Measurements from ENCODE around the gene FJX1. TPM values are rescaled to one million over a fixed set of nuclear protein-coding genes. Genes with fewer than 3 reads are reported as not detected.

FJX1 gene
- total and polyA plus RNA-seq, 8 donors: 2.2 to 13.3 (median 3.7) TPM

GRCh38 chr11:35582033-35582432 lies 36.2 kb upstream of the FJX1 start:
- 88 to 89% methylated on average over 1 of the region's 1 CpG for WGBS, 2 donors
- H3K27ac ChIP-seq: no peak overlapping the region
- H3K4me3 ChIP-seq: no peak overlapping the region
- H3K4me1 ChIP-seq: no peaks in the 10 kb centered on the region
- FAIRE-seq: no peak
- no peaks in the 10 kb centered on the region for H3K27me3 ChIP-seq
- TF ChIP-seq CTCF (IDR thresholded peaks at IDR 0.05): no peak
- H3K9me3 ChIP-seq: no peaks in the 10 kb centered on the region
- no peak for ATAC-seq
- no peaks in the 10 kb centered on the region for H3K36me3 ChIP-seq
- intact Hi-C loops (cut with DNase I): no loop called here
- no peak for DNase-seq

GRCh38 chr11:35583126-35583525 lies 35.1 kb upstream of the FJX1 start:
- ATAC-seq (no peak), FAIRE-seq (no peak), DNase-seq (no peak)
- Histone ChIP-seq H3K4me3 (no peak overlapping the region), H3K36me3 (no peaks in the 10 kb centered on the region), H3K9me3 (no peaks in the 10 kb centered on the region), H3K4me1 (no peaks in the 10 kb centered on the region), H3K27ac (no peak overlapping the region), H3K27me3 (no peaks in the 10 kb centered on the region)
- TF ChIP-seq CTCF (IDR thresholded peaks at IDR 0.05): no peak
- intact Hi-C loops (cut with DNase I): no loop called here
- 56 to 72% methylated on average over 1 of the region's 1 CpG for WGBS, 2 donors

- WGBS, 2 donors: 87 to 93% methylated on average over 1 of the region's 1 CpG
- Histone ChIP-seq H3K4me1 (no peaks in the 10 kb centered on the region), H3K4me3 (no peak overlapping the region), H3K9me3 (no peaks in the 10 kb centered on the region), H3K36me3 (no peaks in the 10 kb centered on the region), H3K27ac (no peak overlapping the region), H3K27me3 (no peaks in the 10 kb centered on the region)
- ATAC-seq (no peak), FAIRE-seq (no peak), DNase-seq (no peak)
- no peak for TF ChIP-seq CTCF (IDR thresholded peaks at IDR 0.05)
- intact Hi-C loops (cut with DNase I): no loop called here
Observed at GRCh38 chr11:35583843-35584242, 34.4 kb upstream of the FJX1 start.

GRCh38 chr11:35584321-35584720 lies 33.9 kb upstream of the FJX1 start:
- no peak for FAIRE-seq
- Histone ChIP-seq H3K4me3 (no peak overlapping the region), H3K27ac (no peak overlapping the region), H3K27me3 (no peaks in the 10 kb centered on the region), H3K9me3 (no peaks in the 10 kb centered on the region), H3K36me3 (no peaks in the 10 kb centered on the region), H3K4me1 (no peaks in the 10 kb centered on the region)
- no peak for TF ChIP-seq CTCF (IDR thresholded peaks at IDR 0.05)
- no peak for ATAC-seq
- 67 to 85% methylated on average over 3 of the region's 3 CpGs for WGBS, 2 donors
- intact Hi-C loops (cut with DNase I): no loop called here
- DNase-seq: no peak

- Histone ChIP-seq H3K36me3 (no peaks in the 10 kb centered on the region), H3K4me3 (no peak overlapping the region), H3K9me3 (no peaks in the 10 kb centered on the region), H3K27me3 (no peaks in the 10 kb centered on the region), H3K4me1 (no peaks in the 10 kb centered on the region), H3K27ac (peak overlapping the region in 2 of 4 donors; percentile 25 to 56)
- ATAC-seq: peak in 3 of 4 donors; percentile 52 to 73 (median 58)
- no peak for TF ChIP-seq CTCF (IDR thresholded peaks at IDR 0.05)
- 40 to 45% methylated on average over 5 of the region's 5 CpGs for WGBS, 2 donors
- DNase-seq: no peak
- no peak for FAIRE-seq
- intact Hi-C loops (cut with DNase I): no loop called here
Observed at GRCh38 chr11:35585416-35585815, 32.8 kb upstream of the FJX1 start.

Data from pancreas (tissue), 10 donors.